ENCODE results near the gene GPR84.

GPR84 gene

DNA sequence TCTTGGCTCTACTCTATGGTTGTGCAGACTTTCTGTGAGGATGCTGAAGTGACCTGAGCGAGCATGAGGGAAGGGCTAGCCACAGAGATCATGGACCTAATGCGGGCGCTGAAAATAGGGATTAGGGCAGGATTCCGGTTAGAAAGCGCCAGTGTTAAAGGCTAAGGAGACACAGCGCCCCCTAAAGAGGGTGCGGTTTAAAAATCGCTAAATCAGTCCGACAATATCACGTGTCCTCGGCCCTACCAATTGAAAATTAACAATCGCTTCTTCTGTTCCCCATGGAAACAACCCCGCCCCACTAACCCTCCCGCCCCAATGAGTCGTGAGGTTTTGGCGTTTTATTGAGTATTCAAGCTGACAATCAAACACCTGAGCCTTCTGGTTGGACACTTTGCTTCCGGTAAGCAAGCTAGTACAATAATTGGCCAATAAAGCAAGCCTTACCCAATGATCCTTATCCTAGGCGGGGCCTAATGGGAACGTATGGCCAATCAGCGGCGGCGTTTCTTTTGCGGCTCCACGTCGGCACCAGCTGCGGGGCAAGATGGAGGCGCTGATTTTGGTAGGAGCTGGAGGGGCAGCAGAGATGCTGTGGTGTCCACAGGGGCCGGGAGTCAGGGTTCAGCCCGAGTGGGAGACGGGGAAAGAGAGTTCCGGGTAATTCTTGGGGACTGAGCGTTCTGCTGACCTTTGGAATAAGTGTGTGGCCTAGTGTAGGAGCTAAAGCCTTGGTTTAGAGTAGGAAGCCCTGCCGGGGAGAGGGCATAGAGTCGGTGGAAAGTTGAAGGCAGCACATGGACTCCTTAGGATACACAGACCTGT, 39.5 kb downstream of the GPR84 start, which contains the start of gene COPZ1:
TSS of gene COPZ1 (plus strand) at position 515 of the 825 bp plus-strand sequence. CDS start at position 548, 33 bp downstream.
- DNase-seq (ENCODE audit: low spot score) = peak; percentile 99

GRCh38 chr12:54321363-54321762, 42.9 kb downstream of the GPR84 start:
- no peak for DNase-seq (ENCODE audit: low spot score)

Measured in hematopoietic multipotent progenitor cell treated with erythropoietin and hydrocortisone succinate and interleukin-3 and kit ligand, for 17 days (in vitro differentiated cells).